Stomach (tissue), 4 donors: ENCODE data around the gene ACAD10.

ENCODE experiments used
- POLR2A ChIP-seq, 4 donors: fragments of 450-650 bp; IDR thresholded peaks; one replicate each; pipeline ENCODE4 v1.6.1; 2016; ENCODE audit warnings: antibody characterized with exemption in 4 of 4, control low read depth in 2 of 4, mild to moderate bottlenecking in 1 of 4, moderate library complexity in 1 of 4
- POLR2AphosphoS5 ChIP-seq, 3 donors: sonication (generic); formaldehyde crosslinking; IDR thresholded peaks; one replicate each; pipeline ENCODE4 v1.6.1; 2016; ENCODE audit warnings: antibody characterized with exemption in 3 of 3
- TF ChIP-seq, protein P1 (sequence below), 7 experiments: fragments of 450-650 bp in 4 of 7; fragments of 200-600 bp in 3 of 7; sonication (generic) in 3 of 7; IDR thresholded peaks; one replicate each; pipeline ENCODE4 v1.5.1; 2016 to 2019; ENCODE audit warnings: antibody characterized with exemption in 7 of 7, control low read depth in 2 of 7, mild to moderate bottlenecking in 1 of 7

DNA sequence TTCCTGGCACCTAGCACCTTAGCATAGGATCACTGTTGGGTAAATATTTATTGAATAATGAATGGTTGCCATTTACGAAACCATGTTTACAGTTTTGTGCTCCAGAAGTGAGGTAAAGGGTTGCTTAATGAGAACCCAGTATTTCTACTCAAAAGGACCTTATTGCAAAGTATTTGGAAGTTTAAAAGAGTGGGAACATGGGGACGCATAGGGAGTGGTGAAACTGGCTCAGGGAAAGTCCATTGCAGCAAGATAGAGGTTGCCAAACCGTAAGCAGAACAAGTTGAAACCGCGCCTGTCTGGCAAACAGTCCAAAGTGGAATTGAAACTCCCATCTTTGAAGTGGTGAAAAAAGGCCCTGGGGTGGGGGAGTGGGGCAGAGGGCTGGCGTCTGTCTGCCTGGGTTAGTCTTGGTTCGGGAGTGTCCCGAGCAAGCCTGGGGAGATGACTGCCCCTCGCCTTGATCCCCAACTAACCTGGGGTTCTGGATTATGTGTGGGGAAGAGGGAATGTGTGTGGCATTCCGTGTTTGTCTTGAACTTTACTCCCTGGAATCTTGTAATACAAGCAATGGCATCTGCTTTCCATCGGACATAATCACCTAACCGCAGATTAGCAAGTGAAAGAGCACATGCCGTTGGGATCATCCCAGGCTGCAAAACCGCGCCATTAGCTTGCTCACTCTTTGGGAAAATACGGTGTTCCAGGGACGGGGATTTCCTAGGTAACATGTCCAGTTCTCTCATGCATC, 88.1 kb downstream of the ACAD10 start:
- TF ChIP-seq POLR2AphosphoS5 (IDR thresholded peaks at IDR 0.05) (peak; percentile 74 to 79 (median 77)), POLR2A (IDR thresholded peaks at IDR 0.05) (no peak)
- TF ChIP-seq, protein P1, sequence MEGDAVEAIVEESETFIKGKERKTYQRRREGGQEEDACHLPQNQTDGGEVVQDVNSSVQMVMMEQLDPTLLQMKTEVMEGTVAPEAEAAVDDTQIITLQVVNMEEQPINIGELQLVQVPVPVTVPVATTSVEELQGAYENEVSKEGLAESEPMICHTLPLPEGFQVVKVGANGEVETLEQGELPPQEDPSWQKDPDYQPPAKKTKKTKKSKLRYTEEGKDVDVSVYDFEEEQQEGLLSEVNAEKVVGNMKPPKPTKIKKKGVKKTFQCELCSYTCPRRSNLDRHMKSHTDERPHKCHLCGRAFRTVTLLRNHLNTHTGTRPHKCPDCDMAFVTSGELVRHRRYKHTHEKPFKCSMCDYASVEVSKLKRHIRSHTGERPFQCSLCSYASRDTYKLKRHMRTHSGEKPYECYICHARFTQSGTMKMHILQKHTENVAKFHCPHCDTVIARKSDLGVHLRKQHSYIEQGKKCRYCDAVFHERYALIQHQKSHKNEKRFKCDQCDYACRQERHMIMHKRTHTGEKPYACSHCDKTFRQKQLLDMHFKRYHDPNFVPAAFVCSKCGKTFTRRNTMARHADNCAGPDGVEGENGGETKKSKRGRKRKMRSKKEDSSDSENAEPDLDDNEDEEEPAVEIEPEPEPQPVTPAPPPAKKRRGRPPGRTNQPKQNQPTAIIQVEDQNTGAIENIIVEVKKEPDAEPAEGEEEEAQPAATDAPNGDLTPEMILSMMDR (IDR thresholded peaks at IDR 0.05): no peak
